ENCODE data around the gene HS6ST1.
"Not testable (repeated sequence)": the region's sequence is repeated elsewhere in the genome, so short reads cannot be mapped to it uniquely, and the experiment has no call there.

The HS6ST1 gene

GRCh38 chr2:128273469-128274081 lies 45.1 kb downstream of the HS6ST1 start:
- Histone ChIP-seq H3K9ac (ENCODE audit: low read depth, low read length) (no peak overlapping the region), H3K36me3 (ENCODE audit: insufficient read depth, low read length) (peaks cover 5% of the 10 kb centered on the region; the same call in 1 of the 2 replicates), H3K9me3 (ENCODE audit: control insufficient read depth, insufficient read depth, low read length) (no peaks in the 10 kb centered on the region), H3K4me1 (ENCODE audit: insufficient read depth, low read length) (no peaks in the 10 kb centered on the region)

GRCh38 chr2:128272601-128273468 lies 45.8 kb downstream of the HS6ST1 start:
- Histone ChIP-seq H3K9me3 (ENCODE audit: control insufficient read depth, insufficient read depth, low read length) (no peaks in the 10 kb centered on the region), H3K9ac (ENCODE audit: low read depth, low read length) (no peak overlapping the region), H3K4me1 (ENCODE audit: insufficient read depth, low read length) (no peaks in the 10 kb centered on the region), H3K36me3 (ENCODE audit: insufficient read depth, low read length) (peaks cover 5% of the 10 kb centered on the region; the same call in 1 of the 2 replicates)

GRCh38 chr2:128271911-128272600 lies 46.6 kb downstream of the HS6ST1 start:
- no peaks in the 10 kb centered on the region for H3K9me3 ChIP-seq (ENCODE audit: control insufficient read depth, insufficient read depth, low read length)
- H3K36me3 ChIP-seq (ENCODE audit: insufficient read depth, low read length): peaks cover 5% of the 10 kb centered on the region; the same call in 1 of the 2 replicates
- H3K9ac ChIP-seq (ENCODE audit: low read depth, low read length): no peak overlapping the region
- H3K4me1 ChIP-seq (ENCODE audit: insufficient read depth, low read length): no peaks in the 10 kb centered on the region

GRCh38 chr2:128271597-128271910 lies 47.1 kb downstream of the HS6ST1 start:
- Histone ChIP-seq H3K9me3 (ENCODE audit: control insufficient read depth, insufficient read depth, low read length) (no peaks in the 10 kb centered on the region), H3K9ac (ENCODE audit: low read depth, low read length) (no peak overlapping the region), H3K36me3 (ENCODE audit: insufficient read depth, low read length) (peaks cover 5% of the 10 kb centered on the region; the same call in 1 of the 2 replicates), H3K4me1 (ENCODE audit: insufficient read depth, low read length) (no peaks in the 10 kb centered on the region)

GRCh38 chr2:128270672-128271596 lies 47.7 kb downstream of the HS6ST1 start:
- Histone ChIP-seq H3K36me3 (ENCODE audit: insufficient read depth, low read length) (peaks cover 5% of the 10 kb centered on the region; the same call in 1 of the 2 replicates), H3K9me3 (ENCODE audit: control insufficient read depth, insufficient read depth, low read length) (no peaks in the 10 kb centered on the region), H3K4me1 (ENCODE audit: insufficient read depth, low read length) (no peaks in the 10 kb centered on the region), H3K9ac (ENCODE audit: low read depth, low read length) (no peak overlapping the region)

GRCh38 chr2:128269990-128270671 lies 48.5 kb downstream of the HS6ST1 start:
- H3K9me3 ChIP-seq (ENCODE audit: control insufficient read depth, insufficient read depth, low read length): no peaks in the 10 kb centered on the region
- H3K36me3 ChIP-seq (ENCODE audit: insufficient read depth, low read length): peaks cover 5% of the 10 kb centered on the region; the same call in 1 of the 2 replicates
- H3K4me1 ChIP-seq (ENCODE audit: insufficient read depth, low read length): no peaks in the 10 kb centered on the region
- H3K9ac ChIP-seq (ENCODE audit: low read depth, low read length): no peak overlapping the region

GRCh38 chr2:128269063-128269989 lies 49.3 kb downstream of the HS6ST1 start:
- peaks cover 5% of the 10 kb centered on the region; the same call in 1 of the 2 replicates for H3K36me3 ChIP-seq (ENCODE audit: insufficient read depth, low read length)
- no peaks in the 10 kb centered on the region for H3K4me1 ChIP-seq (ENCODE audit: insufficient read depth, low read length)
- H3K9ac ChIP-seq (ENCODE audit: low read depth, low read length): no peak overlapping the region
- no peaks in the 10 kb centered on the region for H3K9me3 ChIP-seq (ENCODE audit: control insufficient read depth, insufficient read depth, low read length)

GRCh38 chr2:128268611-128269010 lies 50.1 kb downstream of the HS6ST1 start:
- not testable (repeated sequence) for H3K4me1 ChIP-seq (ENCODE audit: insufficient read depth, low read length); H3K36me3 ChIP-seq (ENCODE audit: insufficient read depth, low read length); H3K9me3 ChIP-seq (ENCODE audit: control insufficient read depth, insufficient read depth, low read length); H3K9ac ChIP-seq (ENCODE audit: low read depth, low read length)

- not testable (repeated sequence) for H3K9me3 ChIP-seq (ENCODE audit: control insufficient read depth, insufficient read depth, low read length); H3K36me3 ChIP-seq (ENCODE audit: insufficient read depth, low read length); H3K9ac ChIP-seq (ENCODE audit: low read depth, low read length); H3K4me1 ChIP-seq (ENCODE audit: insufficient read depth, low read length)
These were observed 50.5 kb downstream of the HS6ST1 start for GRCh38 chr2:128268145-128268544.

- not testable (repeated sequence) for H3K9me3 ChIP-seq (ENCODE audit: control insufficient read depth, insufficient read depth, low read length); H3K4me1 ChIP-seq (ENCODE audit: insufficient read depth, low read length); H3K9ac ChIP-seq (ENCODE audit: low read depth, low read length); H3K36me3 ChIP-seq (ENCODE audit: insufficient read depth, low read length)
These were observed 51.0 kb downstream of the HS6ST1 start for GRCh38 chr2:128267649-128268048.

GRCh38 chr2:128267197-128267596 lies 51.5 kb downstream of the HS6ST1 start:
- not testable (repeated sequence) for H3K4me1 ChIP-seq (ENCODE audit: insufficient read depth, low read length); H3K36me3 ChIP-seq (ENCODE audit: insufficient read depth, low read length); H3K9ac ChIP-seq (ENCODE audit: low read depth, low read length)

GRCh38 chr2:128266463-128266862 lies 52.2 kb downstream of the HS6ST1 start:
- H3K9ac ChIP-seq (ENCODE audit: low read depth, low read length); H3K4me1 ChIP-seq (ENCODE audit: insufficient read depth, low read length); H3K36me3 ChIP-seq (ENCODE audit: insufficient read depth, low read length); H3K9me3 ChIP-seq (ENCODE audit: control insufficient read depth, insufficient read depth, low read length): not testable (repeated sequence)

More at GRCh38 chr2:128267197-128267596, 51.5 kb downstream of the HS6ST1 start:
- not testable (repeated sequence) for H3K9me3 ChIP-seq (ENCODE audit: control insufficient read depth, insufficient read depth, low read length)

- H3K9me3 ChIP-seq (ENCODE audit: control insufficient read depth, insufficient read depth, low read length); H3K36me3 ChIP-seq (ENCODE audit: insufficient read depth, low read length); H3K4me1 ChIP-seq (ENCODE audit: insufficient read depth, low read length); H3K9ac ChIP-seq (ENCODE audit: low read depth, low read length): not testable (repeated sequence)
These were observed 53.1 kb downstream of the HS6ST1 start for GRCh38 chr2:128265608-128265993.
